Fibroblast of lung (primary cell): ENCODE data around the gene IL1RAP. TPM values are rescaled to one million over a fixed set of nuclear protein-coding genes. Genes with fewer than 3 reads are reported as not detected.
"Not testable (repeated sequence)": the region's sequence is repeated elsewhere in the genome, so short reads cannot be mapped to it uniquely, and the experiment has no call there.

Source experiments
- DNase-seq, 2 donors: peaks; one replicate each; pipeline versions ENCODE4 v3.0.0 to v3.0.0-alpha.2; 2010; ENCODE audit warnings: low read depth in 2 of 2
- H2AFZ ChIP-seq: 2 replicates; pipeline ENCODE4 v1.5.1; 2012; ENCODE audit warnings: low read length, control low read depth, inconsistent platforms
- H3K27ac ChIP-seq: 2 replicates; pipeline ENCODE4 v1.5.1; 2011; ENCODE audit warnings: low read length, control low read depth; ENCODE audit not compliant: insufficient read depth
- H3K27me3 ChIP-seq: 2 replicates; pipeline ENCODE4 v1.5.1; 2011; ENCODE audit warnings: mild to moderate bottlenecking, low read length; ENCODE audit not compliant: control insufficient read depth, insufficient read depth
- H3K36me3 ChIP-seq: 2 replicates; pipeline ENCODE4 v1.5.1; 2011; ENCODE audit warnings: low read length; ENCODE audit not compliant: control insufficient read depth, insufficient read depth
- H3K4me1 ChIP-seq: 2 replicates; pipeline ENCODE4 v1.5.1; 2011; ENCODE audit warnings: low read length; ENCODE audit not compliant: control insufficient read depth, insufficient read depth; ENCODE audit errors: extremely low read depth
- H3K4me2 ChIP-seq: 2 replicates; pipeline ENCODE4 v1.5.1; 2011; ENCODE audit warnings: low read length, control low read depth; ENCODE audit not compliant: insufficient read depth; ENCODE audit errors: extremely low read depth
- H3K4me3 ChIP-seq, 4 experiments: fragments of 200-600 bp in 1 of 4; sonication (generic) in 1 of 4; replicated peaks in 1 of 4; 2 replicates each; pipeline ENCODE4 v1.5.1; 2011 to 2016; ENCODE audit warnings: low read length in 4 of 4, low read depth in 3 of 4, mild to moderate bottlenecking in 3 of 4, control low read depth in 2 of 4, inconsistent platforms in 1 of 4, mixed read lengths in 1 of 4; ENCODE audit not compliant: insufficient read depth in 1 of 4; ENCODE audit errors: control extremely low read depth in 1 of 4
- H3K79me2 ChIP-seq: 2 replicates; pipeline ENCODE4 v1.5.1; 2012; ENCODE audit warnings: mild to moderate bottlenecking, low read length, inconsistent platforms; ENCODE audit not compliant: control insufficient read depth, insufficient read depth
- H3K9ac ChIP-seq: 2 replicates; pipeline ENCODE4 v1.5.1; 2011; ENCODE audit warnings: mild to moderate bottlenecking, low read length, control low read depth; ENCODE audit not compliant: insufficient read depth
- H3K9me3 ChIP-seq: 2 replicates; pipeline ENCODE4 v1.5.1; 2012; ENCODE audit warnings: low read depth, low read length; ENCODE audit not compliant: control insufficient read depth, insufficient read depth
- H4K20me1 ChIP-seq: 2 replicates; pipeline ENCODE4 v1.5.1; 2011; ENCODE audit warnings: low read length; ENCODE audit not compliant: control insufficient read depth, insufficient read depth; ENCODE audit errors: extremely low read depth
- EZH2 ChIP-seq: IDR thresholded peaks from 2 replicates; pipeline ENCODE4 v1.5.1; 2012; ENCODE audit warnings: low read length, control low read depth, mild to moderate bottlenecking; ENCODE audit errors: missing control alignments
- polyA plus RNA-seq, 2 donors: library from polyadenylated mRNA; depleted of rRNA in 1 of 2; stranded (reverse) in 1 of 2; unstranded in 1 of 2; fragments of >200 nt; gene quantifications; 2 replicates each; pipeline ENCODE4 v1.2.1, GENCODE V29; 2011 to 2012; ENCODE audit warnings: missing spikeins in 1 of 2
- total RNA-seq: library from RNA; depleted of rRNA; stranded (reverse); fragments of >200 nt; gene quantifications from 2 replicates; pipeline ENCODE4 v1.2.1, GENCODE V29; 2014
- TF ChIP-seq, protein P1 (sequence below), 2 donors: IDR thresholded peaks in 1 of 2; conservative IDR thresholded peaks in 1 of 2; 1 replicate in 1 of 2; 2 replicates in 1 of 2; pipeline ENCODE4 v1.5.1; 2011 to 2012; ENCODE audit warnings: low read length in 2 of 2, control low read depth in 1 of 2, inconsistent platforms in 1 of 2, low read depth in 1 of 2, mild to moderate bottlenecking in 1 of 2

The IL1RAP gene
- total and polyA plus RNA-seq, 2 donors (not counting 1 experiment from before 2014, with no cell fraction given): 10.2 to 12.6 TPM

DNA sequence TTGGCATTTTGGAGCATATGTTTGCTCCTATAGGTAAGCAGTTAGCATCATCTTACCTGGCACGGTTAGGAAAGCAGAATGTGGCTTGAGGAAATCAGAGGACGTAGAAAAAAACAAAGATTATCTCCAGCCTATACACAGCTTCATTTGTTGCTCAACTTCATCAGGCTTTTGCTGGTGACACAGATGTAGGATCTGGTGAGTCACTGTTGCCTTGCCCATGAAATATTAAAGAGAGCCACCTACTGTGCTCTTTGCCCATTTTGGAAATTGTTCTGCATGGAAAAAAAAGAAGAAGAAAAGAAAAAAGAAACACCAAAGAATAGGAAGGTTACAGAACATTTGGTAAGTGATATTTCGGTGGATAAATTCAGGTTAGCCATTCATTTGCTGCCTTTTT is 3.8 kb downstream of the IL1RAP start:
- Histone ChIP-seq H2AFZ (no peak overlapping the region), H3K4me1 (peaks cover 8% of the 10 kb centered on the region), H3K79me2 (peaks cover 3% of the 10 kb centered on the region), H3K9ac (no peak overlapping the region), H3K36me3 (no peaks in the 10 kb centered on the region), H4K20me1 (no peaks in the 10 kb centered on the region), H3K4me2 (no peak overlapping the region), H3K4me3 (no peak overlapping the region), H3K9me3 (no peaks in the 10 kb centered on the region), H3K27me3 (no peaks in the 10 kb centered on the region), H3K27ac (no peak overlapping the region)
- DNase-seq: peak; percentile 67 to 73
- TF ChIP-seq EZH2: no peak
- TF ChIP-seq, protein P1, sequence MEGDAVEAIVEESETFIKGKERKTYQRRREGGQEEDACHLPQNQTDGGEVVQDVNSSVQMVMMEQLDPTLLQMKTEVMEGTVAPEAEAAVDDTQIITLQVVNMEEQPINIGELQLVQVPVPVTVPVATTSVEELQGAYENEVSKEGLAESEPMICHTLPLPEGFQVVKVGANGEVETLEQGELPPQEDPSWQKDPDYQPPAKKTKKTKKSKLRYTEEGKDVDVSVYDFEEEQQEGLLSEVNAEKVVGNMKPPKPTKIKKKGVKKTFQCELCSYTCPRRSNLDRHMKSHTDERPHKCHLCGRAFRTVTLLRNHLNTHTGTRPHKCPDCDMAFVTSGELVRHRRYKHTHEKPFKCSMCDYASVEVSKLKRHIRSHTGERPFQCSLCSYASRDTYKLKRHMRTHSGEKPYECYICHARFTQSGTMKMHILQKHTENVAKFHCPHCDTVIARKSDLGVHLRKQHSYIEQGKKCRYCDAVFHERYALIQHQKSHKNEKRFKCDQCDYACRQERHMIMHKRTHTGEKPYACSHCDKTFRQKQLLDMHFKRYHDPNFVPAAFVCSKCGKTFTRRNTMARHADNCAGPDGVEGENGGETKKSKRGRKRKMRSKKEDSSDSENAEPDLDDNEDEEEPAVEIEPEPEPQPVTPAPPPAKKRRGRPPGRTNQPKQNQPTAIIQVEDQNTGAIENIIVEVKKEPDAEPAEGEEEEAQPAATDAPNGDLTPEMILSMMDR (conservative IDR thresholded peaks at IDR 0.05 in 1 of 2, IDR thresholded peaks at IDR 0.05 in 1 of 2; ENCODE audit: low read depth in 1 of 2, low read length in 2 of 2): no peak

DNA sequence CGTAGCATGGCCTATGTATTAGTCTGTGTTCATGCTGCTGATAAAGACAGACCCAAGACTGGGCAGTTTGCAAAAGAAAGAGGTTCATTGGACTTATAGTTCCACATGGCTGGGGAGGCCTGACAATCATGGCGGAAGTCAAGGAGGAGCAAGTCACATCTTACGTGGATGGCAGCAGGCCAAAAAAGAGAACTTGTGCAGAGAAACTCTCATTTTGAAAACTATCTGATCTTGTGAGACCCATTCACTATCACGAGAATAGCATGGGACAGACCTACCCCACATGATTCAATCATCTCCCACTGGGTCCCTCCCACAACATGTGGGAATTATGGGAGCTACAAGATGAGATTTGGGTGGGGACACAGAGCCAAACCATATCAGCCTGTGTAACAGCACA is 4.6 kb downstream of the IL1RAP start:
- H3K9ac ChIP-seq, H3K9me3 ChIP-seq, H3K4me2 ChIP-seq, H3K27ac ChIP-seq, H2AFZ ChIP-seq, H3K4me1 ChIP-seq, H3K36me3 ChIP-seq, H3K79me2 ChIP-seq, H3K27me3 ChIP-seq, H3K4me3 ChIP-seq, H4K20me1 ChIP-seq, DNase-seq: not testable (repeated sequence)

DNA sequence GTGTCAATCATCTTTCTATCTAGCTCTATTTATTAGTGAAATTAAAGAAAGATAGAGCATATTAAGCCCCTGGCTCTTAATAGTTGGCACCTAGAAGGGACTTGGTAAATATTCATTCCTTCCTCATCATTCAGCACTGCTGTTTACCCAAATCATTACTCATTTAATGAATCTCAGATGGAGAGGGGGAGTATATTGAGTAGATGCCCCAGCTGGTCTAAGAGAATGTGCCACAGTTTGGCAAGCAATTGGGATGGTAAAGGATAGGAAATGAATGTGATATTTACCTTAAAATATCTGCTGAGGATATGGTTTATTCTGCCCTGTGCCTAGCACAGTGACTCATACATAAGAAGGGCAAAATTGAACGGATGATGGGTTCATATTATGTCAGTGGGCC is 6.0 kb downstream of the IL1RAP start:
- H3K4me1 ChIP-seq: peaks cover 8% of the 10 kb centered on the region
- no peak for TF ChIP-seq EZH2
- TF ChIP-seq, protein P1 (conservative IDR thresholded peaks at IDR 0.05 in 1 of 2, IDR thresholded peaks at IDR 0.05 in 1 of 2; ENCODE audit: low read depth in 1 of 2, low read length in 2 of 2): no peak
- DNase-seq: peak in 1 of 2 donors; percentile 14
- H3K27ac ChIP-seq: no peak overlapping the region
- H3K79me2 ChIP-seq: peaks cover 3% of the 10 kb centered on the region
- H2AFZ ChIP-seq: no peak overlapping the region
- H3K4me3 ChIP-seq: no peak overlapping the region
- H3K9ac ChIP-seq: no peak overlapping the region
- H3K27me3 ChIP-seq: no peaks in the 10 kb centered on the region
- H3K4me2 ChIP-seq: no peak overlapping the region
- no peaks in the 10 kb centered on the region for H3K9me3 ChIP-seq
- no peaks in the 10 kb centered on the region for H4K20me1 ChIP-seq
- no peaks in the 10 kb centered on the region for H3K36me3 ChIP-seq

DNA sequence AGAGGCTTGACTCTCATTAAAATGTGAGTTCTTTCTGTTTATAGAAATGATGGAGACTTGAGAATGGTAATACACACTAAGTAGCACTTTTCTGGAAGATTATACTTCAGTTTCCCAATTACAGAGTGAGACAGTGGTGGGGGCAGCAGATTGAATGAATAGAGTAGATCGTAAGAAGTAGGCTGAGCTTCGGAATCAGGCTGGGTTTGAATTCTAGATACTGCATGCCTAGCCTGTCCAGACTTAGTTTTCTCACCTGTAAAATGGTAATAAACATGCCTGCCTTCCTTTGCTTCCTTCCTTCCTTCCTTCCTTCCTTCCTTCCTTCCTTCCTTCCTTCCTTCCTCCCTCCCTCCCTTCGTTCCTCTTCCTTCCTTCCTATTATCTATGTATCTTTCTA is 8.1 kb downstream of the IL1RAP start:
- no peak overlapping the region for H3K9ac ChIP-seq
- no peak overlapping the region for H3K27ac ChIP-seq
- DNase-seq: no peak
- no peaks in the 10 kb centered on the region for H3K9me3 ChIP-seq
- H2AFZ ChIP-seq: no peak overlapping the region
- no peaks in the 10 kb centered on the region for H3K79me2 ChIP-seq
- TF ChIP-seq, protein P1 (conservative IDR thresholded peaks at IDR 0.05 in 1 of 2, IDR thresholded peaks at IDR 0.05 in 1 of 2; ENCODE audit: low read depth in 1 of 2, low read length in 2 of 2): no peak
- TF ChIP-seq EZH2: no peak
- peaks cover 8% of the 10 kb centered on the region for H3K4me1 ChIP-seq
- H3K36me3 ChIP-seq: no peaks in the 10 kb centered on the region
- H3K4me2 ChIP-seq: no peak overlapping the region
- no peak overlapping the region for H3K4me3 ChIP-seq
- H4K20me1 ChIP-seq: no peaks in the 10 kb centered on the region
- no peaks in the 10 kb centered on the region for H3K27me3 ChIP-seq
